Fibroblast of lung (primary cell): ENCODE measurements around the gene WSB2.

Source experiments
- CTCF ChIP-seq, 2 donors: IDR thresholded peaks in 1 of 2; conservative IDR thresholded peaks in 1 of 2; 1 replicate in 1 of 2; 2 replicates in 1 of 2; pipeline ENCODE4 v1.5.1; 2011 to 2012; ENCODE audit warnings: low read length in 2 of 2, control low read depth in 1 of 2, inconsistent platforms in 1 of 2, low read depth in 1 of 2, mild to moderate bottlenecking in 1 of 2
- EZH2 ChIP-seq: IDR thresholded peaks from 2 replicates; pipeline ENCODE4 v1.5.1; 2012; ENCODE audit warnings: low read length, control low read depth, mild to moderate bottlenecking; ENCODE audit errors: missing control alignments

GRCh38 chr12:118061011-118061872 is at the start of gene WSB2:
- TF ChIP-seq CTCF (conservative IDR thresholded peaks at IDR 0.05 in 1 of 2, IDR thresholded peaks at IDR 0.05 in 1 of 2; ENCODE audit: low read depth in 1 of 2, low read length in 2 of 2) (no peak), EZH2 (no peak)
